H9 (cell line): ENCODE results near the gene BTRC. TPM values are rescaled to one million over a fixed set of nuclear protein-coding genes. Genes with fewer than 3 reads are reported as not detected.

Source experiments
- DNase-seq: peaks from one replicate; pipeline ENCODE4 v3.0.0-alpha.2; 2017
- H2AFZ ChIP-seq: one replicate; pipeline ENCODE4 v1.6.1; 2013; ENCODE audit warnings: mild to moderate bottlenecking, low read length, control low read depth, moderate library complexity
- H2AK5ac ChIP-seq: 2 replicates; pipeline ENCODE4 v1.6.1; 2013; ENCODE audit warnings: low read length, control low read depth, mixed read lengths; ENCODE audit not compliant: insufficient read length
- H2BK120ac ChIP-seq: one replicate; pipeline ENCODE4 v1.6.1; 2013; ENCODE audit warnings: low read depth, mild to moderate bottlenecking, low read length, control low read depth, inconsistent platforms; ENCODE audit not compliant: poor library complexity, severe bottlenecking
- H2BK12ac ChIP-seq: 2 replicates; pipeline ENCODE4 v1.6.1; 2013; ENCODE audit warnings: low read length, control low read depth, mixed read lengths, low read depth; ENCODE audit not compliant: insufficient read length
- H2BK15ac ChIP-seq: 2 replicates; pipeline ENCODE4 v1.6.1; 2013; ENCODE audit warnings: low read depth, low read length, control low read depth
- H2BK20ac ChIP-seq: one replicate; pipeline ENCODE4 v1.6.1; 2013; ENCODE audit warnings: low read depth, mild to moderate bottlenecking, low read length, control low read depth, inconsistent platforms; ENCODE audit not compliant: poor library complexity, severe bottlenecking
- H2BK5ac ChIP-seq: 2 replicates; pipeline ENCODE4 v1.6.1; 2013; ENCODE audit warnings: low read length, control low read depth, mixed read lengths; ENCODE audit not compliant: insufficient read length
- H3K14ac ChIP-seq: 2 replicates; pipeline ENCODE4 v1.6.1; 2013; ENCODE audit warnings: low read length, control low read depth; ENCODE audit not compliant: insufficient read depth
- H3K18ac ChIP-seq: 2 replicates; pipeline ENCODE4 v1.6.1; 2013; ENCODE audit warnings: low read depth, mild to moderate bottlenecking, mixed read lengths, low read length, control low read depth; ENCODE audit not compliant: insufficient read length
- H3K23ac ChIP-seq: 2 replicates; pipeline ENCODE4 v1.6.1; 2013; ENCODE audit warnings: low read length, control low read depth, mixed read lengths, low read depth; ENCODE audit not compliant: insufficient read length
- H3K23me2 ChIP-seq: 2 replicates; pipeline ENCODE4 v1.6.1; 2013; ENCODE audit warnings: low read depth, mild to moderate bottlenecking, mixed read lengths, low read length, control low read depth; ENCODE audit not compliant: insufficient read length, poor library complexity, severe bottlenecking
- H3K27ac ChIP-seq: 2 replicates; pipeline ENCODE4 v1.5.1; 2013; ENCODE audit warnings: low read length, control low read depth, mixed read lengths, low read depth; ENCODE audit not compliant: insufficient read length
- H3K27me3 ChIP-seq: 2 replicates; pipeline ENCODE4 v1.6.1; 2013; ENCODE audit warnings: low read length, control low read depth, inconsistent platforms; ENCODE audit not compliant: insufficient read depth
- H3K4ac ChIP-seq: 2 replicates; pipeline ENCODE4 v1.6.1; 2013; ENCODE audit warnings: low read depth, mild to moderate bottlenecking, control low read depth, inconsistent platforms, low read length, moderate library complexity
- H3K4me1 ChIP-seq: 2 replicates; pipeline ENCODE4 v1.6.1; 2013; ENCODE audit warnings: low read length, control low read depth, inconsistent platforms; ENCODE audit not compliant: insufficient read depth
- H3K4me2 ChIP-seq: 2 replicates; pipeline ENCODE4 v1.6.1; 2013; ENCODE audit warnings: low read length, control low read depth, mixed read lengths; ENCODE audit not compliant: insufficient read length, insufficient read depth
- H3K56ac ChIP-seq: 2 replicates; pipeline ENCODE4 v1.6.1; 2013; ENCODE audit warnings: low read depth, mild to moderate bottlenecking, mixed read lengths, low read length, control low read depth; ENCODE audit not compliant: insufficient read length
- H3K79me1 ChIP-seq: 2 replicates; pipeline ENCODE4 v1.6.1; 2013; ENCODE audit warnings: low read depth, mild to moderate bottlenecking, moderate library complexity, low read length, control low read depth, inconsistent platforms; ENCODE audit not compliant: insufficient read depth, poor library complexity, severe bottlenecking
- H3K79me2 ChIP-seq: 2 replicates; pipeline ENCODE4 v1.6.1; 2013; ENCODE audit warnings: low read length, control low read depth, inconsistent platforms; ENCODE audit not compliant: insufficient read depth
- H3K9ac ChIP-seq: 2 replicates; pipeline ENCODE4 v1.6.1; 2013; ENCODE audit warnings: low read length, control low read depth, mixed read lengths; ENCODE audit not compliant: insufficient read length; ENCODE audit errors: extremely low read depth
- H3K9me3 ChIP-seq: one replicate; pipeline ENCODE4 v1.6.1; 2013; ENCODE audit warnings: low read depth, low read length, inconsistent platforms; ENCODE audit not compliant: control insufficient read depth
- H3T11ph ChIP-seq: one replicate; pipeline ENCODE4 v1.6.1; 2013; ENCODE audit warnings: mild to moderate bottlenecking, low read length, control low read depth, inconsistent platforms
- H4K20me1 ChIP-seq: one replicate; pipeline ENCODE4 v1.6.1; 2013; ENCODE audit not compliant: control insufficient read depth, insufficient read length, insufficient read depth
- H4K5ac ChIP-seq: 2 replicates; pipeline ENCODE4 v1.6.1; 2013; ENCODE audit warnings: low read depth, mild to moderate bottlenecking, mixed read lengths, low read length, control low read depth; ENCODE audit not compliant: insufficient read length
- H4K8ac ChIP-seq: replicated peaks from 2 replicates; pipeline ENCODE4 v1.6.1; 2013; ENCODE audit warnings: low read length, control low read depth, mixed read lengths, low read depth; ENCODE audit not compliant: insufficient read length
- H4K91ac ChIP-seq: 2 replicates; pipeline ENCODE4 v1.6.1; 2013; ENCODE audit warnings: low read depth, mild to moderate bottlenecking, moderate library complexity, mixed read lengths, low read length, control low read depth; ENCODE audit not compliant: insufficient read length
- H3K27ac Mint-ChIP-seq, 3 experiments: 2 replicates in 2 of 3; 3 replicates in 1 of 3; pipeline ENCODE4 v1.8.0; 2020 to 2021; ENCODE audit warnings: mixed read lengths in 3 of 3, mild to moderate bottlenecking in 1 of 3, moderate library complexity in 1 of 3
- H3K27me3 Mint-ChIP-seq: 2 replicates; pipeline ENCODE4 v1.8.0; 2021; ENCODE audit warnings: low read depth, mild to moderate bottlenecking, moderate library complexity, mixed read lengths
- H3K36me3 Mint-ChIP-seq, 3 experiments: 2 replicates in 2 of 3; 3 replicates in 1 of 3; pipeline ENCODE4 v1.8.0; 2020 to 2021; ENCODE audit warnings: low read depth in 3 of 3, mixed read lengths in 3 of 3; ENCODE audit not compliant: insufficient read depth in 1 of 3
- H3K4me1 Mint-ChIP-seq, 2 experiments: 2 replicates each; pipeline ENCODE4 v1.8.0; 2020; ENCODE audit warnings: mixed read lengths in 2 of 2
- H3K4me3 Mint-ChIP-seq, 2 experiments: 2 replicates in 1 of 2; 3 replicates in 1 of 2; pipeline ENCODE4 v1.8.0; 2020 to 2021; ENCODE audit warnings: mild to moderate bottlenecking in 2 of 2, mixed read lengths in 2 of 2, moderate library complexity in 1 of 2
- H3K9me3 Mint-ChIP-seq, 2 experiments: 2 replicates in 1 of 2; 3 replicates in 1 of 2; pipeline ENCODE4 v1.8.0; 2020; ENCODE audit warnings: mild to moderate bottlenecking in 2 of 2, mixed read lengths in 2 of 2, moderate library complexity in 1 of 2
- CTCF ChIP-seq: fragments of 200-600 bp; sonication (generic); conservative IDR thresholded peaks from 3 replicates; pipeline ENCODE4 v1.8.0; 2021; ENCODE audit warnings: antibody characterized with exemption, mild to moderate bottlenecking
- WGBS: extraction: QIAGEN DNeasy Blood & Tissue Kit; methylation state at CpG from one replicate; pipeline ENCODE4 v1.1.7; 2013; ENCODE audit warnings: missing lambda C conversion rate, low lambda C conversion rate, mixed read lengths; ENCODE audit not compliant: insufficient read length; ENCODE audit errors: extremely low coverage; 5-methylcytosine and 5-hydroxymethylcytosine counted together
- total RNA-seq: library from RNA; stranded (reverse); gene quantifications from 2 replicates; pipeline ENCODE4 v1.2.1, GENCODE V29; 2021

Gene BTRC
- total RNA-seq, 1 experiment from 2014 or later = 24.2 TPM

DNA sequence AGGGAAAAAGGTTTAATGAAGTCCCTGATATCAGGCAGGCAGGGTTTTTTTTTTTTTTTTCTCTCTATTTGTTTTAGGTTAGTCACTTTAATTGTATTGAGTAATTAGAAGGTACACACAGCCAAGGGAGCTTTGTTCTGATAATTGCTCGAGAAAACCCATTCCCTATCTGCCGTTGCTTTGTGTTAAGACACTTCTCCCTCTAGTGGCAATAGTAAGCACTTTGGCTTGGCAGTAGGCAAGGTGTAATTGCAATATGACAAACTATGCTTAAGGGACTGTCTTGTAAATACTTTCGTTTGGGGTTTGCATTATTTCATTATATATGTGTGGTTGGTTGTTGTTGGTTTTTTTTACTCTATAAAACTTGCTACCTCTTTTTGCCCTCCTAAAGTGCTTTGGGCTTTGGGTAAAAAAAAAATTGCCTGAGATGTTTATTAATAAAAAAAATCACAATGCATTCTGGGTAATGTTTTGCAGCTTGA, 113.4 kb downstream of the BTRC start:
- DNase-seq = peak; percentile 42
- no peak overlapping the region for H3K4me2 ChIP-seq

More for the DNA sequence above, 113.4 kb downstream of the BTRC start:
- Histone ChIP-seq H3K27me3 (no peaks in the 10 kb centered on the region), H2BK15ac (no peak overlapping the region), H3K4me1 (peaks cover 4% of the 10 kb centered on the region; the same call in 1 of the 2 replicates), H4K8ac (no peak overlapping the region), H2BK12ac (no peak overlapping the region), H4K91ac (no peak overlapping the region), H4K20me1 (no peaks in the 10 kb centered on the region), H3K56ac (no peak overlapping the region), H2BK5ac (no peak overlapping the region), H3K23ac (no peak overlapping the region), H3K79me1 (no peaks in the 10 kb centered on the region), H3K79me2 (no peaks in the 10 kb centered on the region), H2BK120ac (no peak overlapping the region), H3K9me3 (no peaks in the 10 kb centered on the region), H2BK20ac (no peak overlapping the region), H2AFZ (no peak overlapping the region), H4K5ac (no peak overlapping the region), H3K14ac (no peak overlapping the region), H3K27ac (no peak overlapping the region), H3T11ph (no peak overlapping the region), H3K18ac (no peak overlapping the region), H2AK5ac (no peak overlapping the region), H3K9ac (no peak overlapping the region), H3K23me2 (no peaks in the 10 kb centered on the region), H3K4ac (no peak overlapping the region)
- WGBS = no CpG with 5 or more reads among the region's 3 CpGs
- Mint-ChIP-seq H3K36me3 (no peaks in the 10 kb centered on the region), H3K27me3 (no peaks in the 10 kb centered on the region), H3K4me1 (peaks cover 20 to 39% of the 10 kb centered on the region in 2 experiments), H3K27ac (no peak overlapping the region), H3K4me3 (no peak overlapping the region), H3K9me3 (no peaks in the 10 kb centered on the region)
- peak; percentile 90 for TF ChIP-seq CTCF
